Activated CD4-positive, alpha-beta T cell treated with anti-CD3 and anti-CD28 coated beads for 36 hours (primary cell): Measurements from ENCODE around the gene UCHL5. TPM values are rescaled to one million over a fixed set of nuclear protein-coding genes. Genes with fewer than 3 reads are reported as not detected.
"Not testable (repeated sequence)": the region's sequence is repeated elsewhere in the genome, so short reads cannot be mapped to it uniquely, and the experiment has no call there.

Source experiments
- ATAC-seq: fragments of 200-7000 bp; cut with Tn5 transposase; one replicate; pipeline ENCODE4 v1.10.0; 2021; ENCODE audit warnings: mild to moderate bottlenecking, moderate library complexity
- CTCF ChIA-PET: fragments of 350-600 bp; sonication (Branson Sonifier 250); formaldehyde crosslinking; loops from one replicate; lab custom pipeline; 2021; ENCODE audit warnings: antibody characterized with exemption; lab: Charles Lee
- POLR2A ChIA-PET: fragments of 350-600 bp; sonication (Branson Sonifier 250); formaldehyde crosslinking; loops from one replicate; lab custom pipeline; 2021; ENCODE audit warnings: antibody characterized with exemption, inconsistent platforms; lab: Charles Lee
- DNase-seq: peaks from one replicate; pipeline ENCODE4 v3.0.0-alpha.2; 2020
- H3K27ac Mint-ChIP-seq: one replicate; pipeline ENCODE4 v1.8.0; 2021; ENCODE audit warnings: mixed read lengths
- H3K27me3 Mint-ChIP-seq: one replicate; pipeline ENCODE4 v1.8.0; 2021; ENCODE audit warnings: mixed read lengths
- H3K36me3 Mint-ChIP-seq: one replicate; pipeline ENCODE4 v1.8.0; 2021; ENCODE audit warnings: low read depth, mixed read lengths
- H3K4me1 Mint-ChIP-seq: one replicate; pipeline ENCODE4 v1.8.0; 2021; ENCODE audit warnings: mixed read lengths
- H3K4me3 Mint-ChIP-seq: one replicate; pipeline ENCODE4 v1.8.0; 2021; ENCODE audit warnings: mild to moderate bottlenecking, moderate library complexity, mixed read lengths
- H3K9me3 Mint-ChIP-seq: one replicate; pipeline ENCODE4 v1.8.0; 2021; ENCODE audit warnings: low read depth, mixed read lengths
- intact Hi-C, 2 experiments: fragments of 100-400 bp; cut with DNase I in 1 of 2; cut with micrococcal nuclease in 1 of 2; formaldehyde crosslinking; loops; one replicate each; pipeline versions ENCODE4 v1.14.2 to v1.15.1; 2022 to 2024; cut with DNase I, micrococcal nuclease
- total RNA-seq, 2 experiments: library from RNA; stranded (reverse); gene quantifications; one replicate each; pipeline ENCODE4 v1.2.3, GENCODE V29; 2021

Gene UCHL5
- total RNA-seq, 2 experiments from 2014 or later = 94.5 to 141 TPM

DNA sequence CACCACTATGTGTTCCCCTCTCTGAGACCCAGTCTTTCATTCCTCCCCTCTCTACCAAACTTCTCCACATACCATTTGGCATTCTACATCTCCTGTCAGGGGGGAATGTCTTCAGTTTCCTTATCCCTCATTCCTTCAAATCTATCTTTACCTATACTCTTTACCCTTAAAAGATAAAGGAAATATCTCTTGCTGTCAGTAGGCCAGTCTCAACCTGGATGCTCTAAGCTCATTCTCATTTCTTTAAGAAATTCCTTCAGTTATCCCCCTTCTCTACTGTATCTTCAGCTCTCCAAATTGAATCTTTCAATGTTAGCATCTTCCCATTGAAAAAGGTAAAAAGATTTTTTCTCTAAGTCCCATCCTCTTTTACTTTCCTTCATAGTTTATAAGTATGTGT is 6.8 kb upstream of the UCHL5 start:
- Mint-ChIP-seq H3K27ac (no peak overlapping the region), H3K9me3 (peaks cover 8% of the 10 kb centered on the region), H3K27me3 (no peaks in the 10 kb centered on the region), H3K36me3 (peaks cover 23% of the 10 kb centered on the region), H3K4me1 (peaks cover 76% of the 10 kb centered on the region), H3K4me3 (no peak overlapping the region)
- ATAC-seq = no peak
- intact Hi-C loops = no loop called here
- ChIA-PET CTCF (interaction anchor here (0.9 to 1.2 kb wide), 2 partner anchors 28 to 36 kb away, joined by 3 read pairs; no protein-coding TSS in a partner anchor), POLR2A (no interaction called here)
- DNase-seq = no peak

DNA sequence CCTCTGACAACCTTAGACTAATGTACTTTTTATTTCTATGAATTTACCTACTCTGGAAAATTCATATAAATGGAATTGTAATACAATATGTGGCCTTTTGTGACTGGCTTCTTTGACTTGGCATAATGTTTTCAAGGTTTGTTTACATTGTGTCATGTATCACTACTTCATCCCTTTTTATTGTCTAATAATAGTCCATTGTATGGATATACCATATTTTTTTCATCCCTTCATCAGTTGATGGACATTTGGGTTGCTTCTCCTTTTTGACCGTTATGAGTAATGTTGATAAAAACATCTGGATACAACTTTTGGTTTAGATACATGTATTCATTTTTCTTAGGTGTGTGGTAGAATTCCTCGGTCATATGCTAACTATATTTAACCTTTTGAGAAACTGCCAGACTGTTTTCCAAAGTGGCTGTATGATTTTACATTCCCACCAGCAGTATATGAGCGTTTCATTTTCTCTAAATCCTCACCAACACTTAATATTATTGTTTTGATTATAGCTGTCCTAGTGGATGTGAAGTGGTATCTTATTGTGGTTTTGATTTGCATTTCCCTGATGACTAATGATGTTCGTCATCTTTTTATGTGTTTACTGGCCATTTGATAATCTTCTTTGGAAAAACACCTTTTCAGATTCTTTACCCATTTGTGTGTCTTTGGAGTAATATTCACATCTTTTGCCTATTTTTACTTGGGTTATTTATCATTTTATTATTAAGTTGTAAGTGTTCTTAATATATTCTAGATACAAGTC is 3.7 kb upstream of the UCHL5 start:
- peaks cover 60% of the 10 kb centered on the region for H3K4me1 Mint-ChIP-seq
- DNase-seq (no peak), ATAC-seq (no peak)
- H3K4me3 Mint-ChIP-seq = no peak overlapping the region
- H3K27ac Mint-ChIP-seq = peak overlapping the region; percentile 19
- no peaks in the 10 kb centered on the region for H3K27me3 Mint-ChIP-seq
- peaks cover 31% of the 10 kb centered on the region for H3K36me3 Mint-ChIP-seq
- intact Hi-C loops = loop anchor here in 1 of 2 experiments (5.0 kb wide), 1 partner anchor 1234 kb away; no protein-coding TSS in a partner anchor
- peaks cover 8% of the 10 kb centered on the region for H3K9me3 Mint-ChIP-seq
- POLR2A ChIA-PET = no interaction called here
- CTCF ChIA-PET = interaction anchor here (0.7 to 1.1 kb wide), 3 partner anchors 31 to 256 kb away, joined by 3 to 5 read pairs (median 3); no protein-coding TSS in a partner anchor

DNA sequence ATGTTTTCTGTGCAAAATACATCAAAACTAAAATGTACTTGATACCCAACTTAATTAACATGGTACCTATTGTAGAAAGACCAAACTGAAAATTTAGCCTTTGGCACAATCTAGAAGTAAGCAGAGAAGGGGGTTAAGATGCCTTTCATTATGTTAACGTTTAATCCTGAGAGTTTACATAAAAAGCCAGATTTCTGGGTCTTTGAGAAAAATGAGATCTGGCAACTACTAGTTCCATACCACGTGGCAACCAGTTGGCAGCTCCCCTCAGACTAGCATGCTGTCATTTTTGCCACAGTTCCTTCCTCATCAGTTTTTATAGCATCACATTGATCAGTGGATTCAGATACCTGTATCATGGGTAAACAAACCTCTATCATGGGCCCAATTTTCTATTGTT is 1.8 kb upstream of the UCHL5 start:
- Mint-ChIP-seq H3K36me3 (peaks cover 41% of the 10 kb centered on the region), H3K4me3 (peak overlapping the region; percentile 90), H3K4me1 (peaks cover 59% of the 10 kb centered on the region), H3K27ac (peak overlapping the region; percentile 86), H3K9me3 (peaks cover 5% of the 10 kb centered on the region), H3K27me3 (no peaks in the 10 kb centered on the region)
- ATAC-seq (no peak), DNase-seq (peak; percentile 33)
- intact Hi-C loops = loop anchor here in 1 of 2 experiments (1.0 to 5.0 kb wide), 3 partner anchors 9 to 1236 kb away; no protein-coding TSS in a partner anchor
- POLR2A ChIA-PET = no interaction called here
- CTCF ChIA-PET = no interaction called here

DNA sequence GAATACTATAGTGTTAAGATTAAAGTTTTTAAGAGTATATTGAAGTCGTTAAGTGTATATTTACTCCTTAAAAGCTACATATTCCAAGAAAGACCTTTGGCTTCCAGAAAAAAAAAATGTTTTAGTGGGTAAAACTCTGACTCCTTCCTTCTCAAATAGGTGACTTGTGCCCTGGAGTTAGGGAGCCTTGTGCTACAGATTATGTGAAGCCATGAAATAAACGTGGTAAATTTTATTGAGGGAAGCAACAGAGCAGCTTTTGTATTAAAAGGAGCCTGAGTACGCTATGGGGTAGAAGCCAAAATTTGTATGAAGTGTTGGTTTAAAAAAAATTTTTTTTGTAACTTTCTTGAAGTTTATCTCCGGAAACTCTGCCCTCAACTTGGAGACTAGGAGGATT is 1.2 kb upstream of the UCHL5 start:
- intact Hi-C loops = loop anchor here in 1 of 2 experiments (1.0 to 5.0 kb wide), 2 partner anchors 10 to 1237 kb away; no protein-coding TSS in a partner anchor
- peaks cover 5% of the 10 kb centered on the region for H3K9me3 Mint-ChIP-seq
- no peak for ATAC-seq
- peaks cover 54% of the 10 kb centered on the region for H3K4me1 Mint-ChIP-seq
- CTCF ChIA-PET = no interaction called here
- H3K27ac Mint-ChIP-seq = peak overlapping the region; percentile 86
- H3K4me3 Mint-ChIP-seq = peak overlapping the region; percentile 90
- DNase-seq = no peak
- H3K36me3 Mint-ChIP-seq = peaks cover 41% of the 10 kb centered on the region
- POLR2A ChIA-PET = no interaction called here
- no peaks in the 10 kb centered on the region for H3K27me3 Mint-ChIP-seq

DNA sequence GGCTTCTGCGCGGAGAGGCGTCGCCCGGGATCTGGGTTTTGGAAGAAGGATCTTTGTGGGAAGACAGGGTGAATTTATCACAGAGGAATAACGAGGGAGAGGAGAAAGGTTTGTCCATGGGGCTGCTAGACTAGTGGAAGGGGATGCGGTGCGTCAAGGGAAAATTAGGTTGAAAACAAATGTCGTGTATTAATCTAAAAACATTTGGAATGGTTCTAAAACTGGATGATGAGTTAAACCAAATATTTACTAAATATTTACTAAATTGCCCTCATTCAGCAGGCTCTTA is 899 bp upstream of the UCHL5 start:
- peaks cover 50% of the 10 kb centered on the region for H3K4me1 Mint-ChIP-seq
- H3K27me3 Mint-ChIP-seq = no peaks in the 10 kb centered on the region
- no peak for ATAC-seq
- peaks cover 5% of the 10 kb centered on the region for H3K9me3 Mint-ChIP-seq
- ChIA-PET CTCF (no interaction called here), POLR2A (no interaction called here)
- DNase-seq = no peak
- H3K27ac Mint-ChIP-seq = peak overlapping the region; percentile 99
- peak overlapping the region; percentile 90 for H3K4me3 Mint-ChIP-seq
- H3K36me3 Mint-ChIP-seq = peaks cover 41% of the 10 kb centered on the region
- intact Hi-C loops = loop anchor here in 1 of 2 experiments (1.0 to 5.0 kb wide), 2 partner anchors 10 to 1237 kb away; no protein-coding TSS in a partner anchor

DNA sequence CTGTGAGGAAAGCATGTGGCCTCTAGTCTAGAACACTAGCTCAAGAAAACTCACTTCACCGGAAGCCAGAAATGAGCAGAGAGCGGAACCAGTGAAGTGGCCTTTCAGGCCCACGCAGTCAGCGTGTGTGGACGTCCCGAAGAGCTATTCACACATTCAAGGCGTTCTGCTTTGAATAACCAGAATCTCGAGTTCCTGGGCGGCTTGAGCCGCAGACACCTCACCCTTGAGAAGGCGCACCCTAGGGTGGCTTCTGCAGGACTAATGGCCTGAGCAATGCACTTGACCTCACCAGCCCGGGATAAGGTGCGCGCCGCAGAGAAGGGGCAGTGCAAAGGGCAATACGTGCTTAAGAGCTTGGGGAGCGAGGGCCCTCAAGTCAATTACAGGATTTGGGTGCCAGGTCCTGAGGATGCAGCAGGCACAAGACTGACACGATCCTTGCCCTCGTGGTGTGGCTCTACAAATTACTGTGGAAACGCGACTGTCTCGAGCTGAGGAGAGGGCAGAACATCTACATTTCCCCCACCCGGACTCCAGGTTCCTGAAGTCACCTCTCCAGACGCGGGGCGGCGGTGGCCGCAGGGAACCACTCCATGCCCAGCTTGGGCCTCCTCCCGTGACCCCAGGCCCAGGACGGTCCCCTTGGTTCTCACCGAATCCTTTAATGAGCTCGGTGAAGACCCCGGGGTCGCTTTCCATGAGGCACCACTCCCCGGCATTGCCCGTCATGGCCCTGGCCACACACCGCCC is 455 bp downstream of the UCHL5 start:
- ATAC-seq (peak; percentile 57), DNase-seq (peak; percentile 83)
- POLR2A ChIA-PET = interaction anchor here (0.8 to 1.8 kb wide), 6 partner anchors 45 to 419 kb away, joined by 3 to 16 read pairs (median 5); partner anchors contain the start of genes CDC73 and RGS2
- peaks cover 5% of the 10 kb centered on the region for H3K9me3 Mint-ChIP-seq
- peaks cover 49% of the 10 kb centered on the region for H3K36me3 Mint-ChIP-seq
- peak overlapping the region; percentile 99 for H3K27ac Mint-ChIP-seq
- H3K4me1 Mint-ChIP-seq = peaks cover 48% of the 10 kb centered on the region
- H3K4me3 Mint-ChIP-seq = peak overlapping the region; percentile 90
- CTCF ChIA-PET = interaction anchor here (0.5 to 1.7 kb wide), 10 partner anchors 9 to 479 kb away, joined by 3 to 9 read pairs (median 4); partner anchors contain the start of gene CDC73
- intact Hi-C loops = loop anchor here (1.0 to 10.0 kb wide), 10 partner anchors 46 to 479 kb away; partner anchors contain the start of genes GLRX2 (in 2 of the 2), CDC73 (in 1 of the 2) and RGS2 (in 1 of the 2)
- no peaks in the 10 kb centered on the region for H3K27me3 Mint-ChIP-seq

DNA sequence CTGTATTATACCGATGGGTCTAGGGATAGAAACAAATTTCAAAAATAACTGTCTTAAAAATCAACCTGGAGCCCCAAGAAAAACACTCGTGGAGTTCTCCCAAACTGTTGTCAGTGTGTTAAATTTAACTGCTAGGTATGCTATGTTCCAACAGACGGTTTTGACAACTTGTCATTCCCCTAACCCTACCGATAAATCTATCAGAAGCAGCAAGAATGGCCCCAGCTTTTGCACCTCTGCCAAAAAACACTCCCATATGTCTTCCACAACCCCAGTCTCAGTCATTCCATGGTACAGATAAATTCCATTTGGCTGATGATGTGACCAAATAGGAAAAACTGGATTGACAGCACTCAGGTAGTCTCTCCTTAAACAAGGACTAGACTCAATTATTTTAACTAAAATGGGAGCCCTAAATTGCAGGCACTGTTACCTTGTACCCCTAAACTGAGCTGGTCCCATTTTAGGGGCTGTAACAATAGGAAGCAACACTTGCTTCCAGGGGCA is 4.9 kb downstream of the UCHL5 start:
- POLR2A ChIA-PET = no interaction called here
- H3K9me3 Mint-ChIP-seq = no peaks in the 10 kb centered on the region
- CTCF ChIA-PET = no interaction called here
- intact Hi-C loops = loop anchor here in 1 of 2 experiments (10.0 kb wide), 1 partner anchor 481 kb away; no protein-coding TSS in a partner anchor
- peaks cover 38% of the 10 kb centered on the region for H3K36me3 Mint-ChIP-seq
- H3K27me3 Mint-ChIP-seq = no peaks in the 10 kb centered on the region
- ATAC-seq = no peak
- no peak for DNase-seq
- no peak overlapping the region for H3K27ac Mint-ChIP-seq
- H3K4me3 Mint-ChIP-seq = no peak overlapping the region
- peaks cover 35% of the 10 kb centered on the region for H3K4me1 Mint-ChIP-seq

DNA sequence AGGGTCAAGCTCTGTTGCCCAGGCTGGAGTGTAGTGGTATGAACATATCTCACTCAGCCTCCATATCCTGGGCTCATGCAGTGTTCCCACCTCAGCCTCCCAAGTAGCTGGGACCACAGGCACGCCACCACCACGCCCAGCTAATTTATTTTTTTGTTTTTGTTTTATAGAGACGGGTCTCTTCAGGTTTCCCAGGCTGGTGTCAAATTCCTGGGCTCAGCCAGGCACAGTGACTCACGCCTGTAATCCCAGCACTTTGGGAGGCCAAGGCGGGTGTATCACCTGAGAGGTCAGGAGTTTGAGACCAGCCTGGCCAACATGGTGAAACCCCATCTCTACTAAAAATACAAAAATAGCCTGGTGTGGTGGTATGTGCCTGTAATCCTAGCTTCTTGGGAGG is 10.2 kb downstream of the UCHL5 start:
- H3K9me3 Mint-ChIP-seq, POLR2A ChIA-PET, H3K4me1 Mint-ChIP-seq, DNase-seq, intact Hi-C loops, ATAC-seq, H3K27me3 Mint-ChIP-seq, H3K4me3 Mint-ChIP-seq, H3K27ac Mint-ChIP-seq: not testable (repeated sequence)
- CTCF ChIA-PET = interaction anchor here (1.0 to 1.3 kb wide), 3 partner anchors 9 to 42 kb away, joined by 3 to 6 read pairs (median 4); no protein-coding TSS in a partner anchor
- peaks cover 31% of the 10 kb centered on the region for H3K36me3 Mint-ChIP-seq

DNA sequence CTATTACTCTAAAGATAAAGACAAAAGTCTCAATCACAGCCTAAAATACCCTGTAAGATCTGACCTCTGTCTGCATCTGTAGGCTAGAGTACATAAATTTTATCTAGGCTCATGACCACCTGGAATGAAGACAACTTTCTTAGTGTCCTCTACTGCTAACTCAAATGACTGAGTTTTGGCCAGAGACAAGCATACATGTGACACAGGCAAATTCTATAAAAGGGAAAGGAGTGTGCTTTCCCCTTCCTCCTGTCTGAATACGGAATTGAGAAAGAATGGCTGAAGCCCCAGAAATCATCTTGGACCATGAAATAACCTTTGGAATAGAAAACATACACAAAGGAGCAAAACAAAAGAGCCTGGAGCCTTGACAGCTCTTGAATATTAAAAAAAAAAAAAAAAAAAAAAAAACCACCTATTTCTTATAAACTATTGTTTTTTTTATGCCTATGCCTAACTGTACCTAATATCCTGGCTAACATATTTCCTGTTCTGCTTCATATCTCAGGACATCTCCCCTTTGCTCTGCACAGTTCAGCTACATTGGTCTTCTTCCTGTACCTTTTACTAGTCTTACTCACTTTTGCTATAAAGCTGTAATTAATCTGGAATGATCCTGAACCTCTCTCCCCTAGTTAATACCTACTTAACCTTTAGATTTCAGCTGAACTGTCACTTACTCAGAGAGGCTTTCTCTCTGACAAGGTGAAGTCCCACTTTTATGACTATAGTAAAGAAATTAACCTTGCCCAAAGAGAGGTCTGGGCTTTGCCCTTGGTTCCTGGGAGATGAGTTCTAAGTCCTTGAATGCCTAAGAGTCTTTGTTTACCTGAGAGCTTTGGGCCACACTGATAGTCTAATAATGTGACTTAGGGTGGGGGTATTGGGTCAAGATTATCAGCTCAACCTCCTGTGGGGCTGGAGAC is 16.1 kb downstream of the UCHL5 start:
- Mint-ChIP-seq H3K4me1 (peaks cover 6% of the 10 kb centered on the region), H3K4me3 (no peak overlapping the region), H3K36me3 (peaks cover 43% of the 10 kb centered on the region), H3K27ac (no peak overlapping the region), H3K9me3 (no peaks in the 10 kb centered on the region), H3K27me3 (no peaks in the 10 kb centered on the region)
- intact Hi-C loops = loop anchor here in 1 of 2 experiments (5.0 kb wide), 1 partner anchor 49 kb away; no protein-coding TSS in a partner anchor
- POLR2A ChIA-PET = no interaction called here
- ATAC-seq (peak; percentile 36), DNase-seq (no peak)
- CTCF ChIA-PET = no interaction called here

DNA sequence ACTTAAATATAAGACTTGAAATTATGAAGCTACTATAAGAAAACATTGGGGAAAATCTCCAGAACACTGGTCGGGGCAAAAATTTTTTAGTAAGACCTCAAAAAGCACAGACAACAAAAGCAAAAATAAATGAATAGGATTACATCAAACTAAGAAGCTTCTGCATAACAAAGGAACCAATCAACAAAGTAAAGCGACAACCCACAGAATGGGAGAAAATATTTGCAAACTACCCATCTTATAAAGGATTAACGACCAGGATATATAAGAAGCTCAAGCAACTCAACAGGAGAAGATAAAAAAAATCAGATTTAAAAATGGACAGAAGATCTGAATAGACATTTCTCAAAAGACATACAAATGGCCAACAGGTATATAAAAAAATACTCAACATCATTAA is 19.1 kb downstream of the UCHL5 start:
- CTCF ChIA-PET = interaction anchor here (0.9 kb wide), 1 partner anchor 20 kb away, joined by 3 read pairs; no protein-coding TSS in a partner anchor
- H3K27ac Mint-ChIP-seq = no peak overlapping the region
- POLR2A ChIA-PET = no interaction called here
- peaks cover 44% of the 10 kb centered on the region for H3K36me3 Mint-ChIP-seq
- H3K4me3 Mint-ChIP-seq = no peak overlapping the region
- no peaks in the 10 kb centered on the region for H3K9me3 Mint-ChIP-seq
- DNase-seq = no peak
- no peak for ATAC-seq
- peaks cover 21% of the 10 kb centered on the region for H3K4me1 Mint-ChIP-seq
- H3K27me3 Mint-ChIP-seq = no peaks in the 10 kb centered on the region
- intact Hi-C loops = loop anchor here in 1 of 2 experiments (5.0 kb wide), 1 partner anchor 52 kb away; no protein-coding TSS in a partner anchor
